MG63 (cell line): ENCODE data around the gene SEC22A. TPM values are rescaled to one million over a fixed set of nuclear protein-coding genes. Genes with fewer than 3 reads are reported as not detected.
"Not testable (repeated sequence)": the region's sequence is repeated elsewhere in the genome, so short reads cannot be mapped to it uniquely, and the experiment has no call there.

Experiments used
- DNase-seq: peaks from one replicate; pipeline ENCODE4 v3.0.0-alpha.2; 2020
- H3K27me3 ChIP-seq: fragments of 250-450 bp; sonication (Bioruptor Pico); 2 replicates; pipeline ENCODE4 v1.5.1; 2020; ENCODE audit warnings: mild to moderate bottlenecking, moderate library complexity
- H3K36me3 ChIP-seq: fragments of 250-450 bp; sonication (Bioruptor Pico); 2 replicates; pipeline ENCODE4 v1.5.1; 2020; ENCODE audit warnings: mild to moderate bottlenecking, moderate library complexity
- H3K4me3 ChIP-seq: fragments of 250-450 bp; sonication (Bioruptor Pico); 2 replicates; pipeline ENCODE4 v1.5.1; 2020; ENCODE audit warnings: mild to moderate bottlenecking, moderate library complexity
- H3K9me3 ChIP-seq: fragments of 250-450 bp; sonication (Bioruptor Pico); 2 replicates; pipeline ENCODE4 v1.5.1; 2020; ENCODE audit warnings: mild to moderate bottlenecking, moderate library complexity
- total RNA-seq: library from RNA; depleted of rRNA; stranded (reverse); fragments of >200 nt; shearing (Covaris generic); gene quantifications from 2 replicates; pipeline ENCODE4 v1.2.3, GENCODE V29; 2014; ENCODE audit warnings: low replicate concordance

SEC22A gene
- total RNA-seq, 1 experiment from 2014 or later: 46.9 TPM

- Histone ChIP-seq H3K36me3 (peaks cover 30% of the 10 kb centered on the region), H3K9me3 (peaks cover 2% of the 10 kb centered on the region; the same call in 1 of the 2 replicates), H3K27me3 (no peaks in the 10 kb centered on the region), H3K4me3 (no peak overlapping the region)
- no peak for DNase-seq
These were observed 34.1 kb upstream of the SEC22A start for GRCh38 chr3:123167686-123168085.

GRCh38 chr3:123168122-123168521 is 33.6 kb upstream of the SEC22A start:
- Histone ChIP-seq H3K36me3 (peaks cover 27% of the 10 kb centered on the region), H3K9me3 (peaks cover 2% of the 10 kb centered on the region; the same call in 1 of the 2 replicates), H3K4me3 (no peak overlapping the region), H3K27me3 (no peaks in the 10 kb centered on the region)
- DNase-seq: no peak

GRCh38 chr3:123168605-123169004 is 33.1 kb upstream of the SEC22A start:
- no peak for DNase-seq
- Histone ChIP-seq H3K27me3 (no peaks in the 10 kb centered on the region), H3K4me3 (no peak overlapping the region), H3K36me3 (peaks cover 22% of the 10 kb centered on the region), H3K9me3 (peaks cover 2% of the 10 kb centered on the region; the same call in 1 of the 2 replicates)

- DNase-seq: no peak
- Histone ChIP-seq H3K9me3 (peaks cover 2% of the 10 kb centered on the region; the same call in 1 of the 2 replicates), H3K4me3 (no peak overlapping the region), H3K27me3 (no peaks in the 10 kb centered on the region), H3K36me3 (peaks cover 13% of the 10 kb centered on the region)
These were observed 32.2 kb upstream of the SEC22A start for GRCh38 chr3:123169492-123169929.

GRCh38 chr3:123169930-123170329 is 31.8 kb upstream of the SEC22A start:
- no peak overlapping the region for H3K4me3 ChIP-seq
- peaks cover 2% of the 10 kb centered on the region; the same call in 1 of the 2 replicates for H3K9me3 ChIP-seq
- DNase-seq: no peak
- H3K27me3 ChIP-seq: no peaks in the 10 kb centered on the region
- H3K36me3 ChIP-seq: peaks cover 8% of the 10 kb centered on the region

- no peak overlapping the region for H3K4me3 ChIP-seq
- no peaks in the 10 kb centered on the region for H3K9me3 ChIP-seq
- DNase-seq: no peak
- peaks cover 2% of the 10 kb centered on the region; the same call in 1 of the 2 replicates for H3K36me3 ChIP-seq
- H3K27me3 ChIP-seq: no peaks in the 10 kb centered on the region
These were observed 21.0 kb upstream of the SEC22A start for GRCh38 chr3:123180791-123181190.

GRCh38 chr3:123186695-123187094 is 15.0 kb upstream of the SEC22A start:
- DNase-seq: no peak
- Histone ChIP-seq H3K36me3 (no peaks in the 10 kb centered on the region), H3K27me3 (no peaks in the 10 kb centered on the region), H3K4me3 (no peak overlapping the region), H3K9me3 (no peaks in the 10 kb centered on the region)

GRCh38 chr3:123188058-123188457 is 13.7 kb upstream of the SEC22A start:
- Histone ChIP-seq H3K27me3 (no peaks in the 10 kb centered on the region), H3K36me3 (no peaks in the 10 kb centered on the region)

GRCh38 chr3:123193448-123194101 is 8.2 kb upstream of the SEC22A start:
- Histone ChIP-seq H3K27me3 (no peaks in the 10 kb centered on the region), H3K36me3 (no peaks in the 10 kb centered on the region), H3K9me3 (peaks cover 4% of the 10 kb centered on the region; the same call in 1 of the 2 replicates), H3K4me3 (no peak overlapping the region)
- DNase-seq: no peak

More at GRCh38 chr3:123188058-123188457, 13.7 kb upstream of the SEC22A start:
- Histone ChIP-seq H3K4me3 (no peak overlapping the region), H3K9me3 (no peaks in the 10 kb centered on the region)
- DNase-seq: no peak

GRCh38 chr3:123194552-123194951 is 7.2 kb upstream of the SEC22A start:
- DNase-seq: no peak

GRCh38 chr3:123198372-123198771 is 3.4 kb upstream of the SEC22A start:
- Histone ChIP-seq H3K4me3 (no peak overlapping the region), H3K9me3 (peaks cover 8% of the 10 kb centered on the region), H3K27me3 (no peaks in the 10 kb centered on the region), H3K36me3 (peaks cover 3% of the 10 kb centered on the region; the same call in 1 of the 2 replicates)
- DNase-seq: no peak

More at GRCh38 chr3:123194552-123194951, 7.2 kb upstream of the SEC22A start:
- Histone ChIP-seq H3K36me3 (no peaks in the 10 kb centered on the region), H3K4me3 (no peak overlapping the region), H3K27me3 (no peaks in the 10 kb centered on the region), H3K9me3 (peaks cover 8% of the 10 kb centered on the region)

GRCh38 chr3:123201223-123201556 is 553 bp upstream of the SEC22A start:
- DNase-seq: no peak
- peaks cover 3% of the 10 kb centered on the region; the same call in 1 of the 2 replicates for H3K36me3 ChIP-seq
- H3K27me3 ChIP-seq: no peaks in the 10 kb centered on the region
- peak overlapping the region; percentile 98 for H3K4me3 ChIP-seq
- peaks cover 8% of the 10 kb centered on the region for H3K9me3 ChIP-seq

GRCh38 chr3:123202451-123202850 is 708 bp downstream of the SEC22A start:
- Histone ChIP-seq H3K9me3 (peaks cover 4% of the 10 kb centered on the region; the same call in 1 of the 2 replicates), H3K4me3 (peak overlapping the region; percentile 98), H3K36me3 (peaks cover 3% of the 10 kb centered on the region; the same call in 1 of the 2 replicates), H3K27me3 (no peaks in the 10 kb centered on the region)
- peak; percentile 10 for DNase-seq

GRCh38 chr3:123218990-123219389 is 17.2 kb downstream of the SEC22A start:
- no peak for DNase-seq
- no peaks in the 10 kb centered on the region for H3K27me3 ChIP-seq
- H3K4me3 ChIP-seq: no peak overlapping the region
- no peaks in the 10 kb centered on the region for H3K9me3 ChIP-seq
- peaks cover 10% of the 10 kb centered on the region for H3K36me3 ChIP-seq

GRCh38 chr3:123221369-123221768 is 19.6 kb downstream of the SEC22A start:
- peaks cover 24% of the 10 kb centered on the region for H3K36me3 ChIP-seq
- H3K4me3 ChIP-seq, DNase-seq, H3K9me3 ChIP-seq, H3K27me3 ChIP-seq: not testable (repeated sequence)

- Histone ChIP-seq H3K36me3 (peaks cover 37% of the 10 kb centered on the region), H3K27me3 (no peaks in the 10 kb centered on the region), H3K4me3 (no peak overlapping the region), H3K9me3 (peaks cover 16% of the 10 kb centered on the region)
- DNase-seq: no peak
These were observed 23.3 kb downstream of the SEC22A start for GRCh38 chr3:123225016-123225415.

GRCh38 chr3:123226549-123226948 is 24.8 kb downstream of the SEC22A start:
- no peaks in the 10 kb centered on the region for H3K27me3 ChIP-seq
- peaks cover 19% of the 10 kb centered on the region for H3K9me3 ChIP-seq
- peaks cover 49% of the 10 kb centered on the region for H3K36me3 ChIP-seq
- H3K4me3 ChIP-seq: no peak overlapping the region
- no peak for DNase-seq

GRCh38 chr3:123229145-123229544 is 27.4 kb downstream of the SEC22A start:
- peaks cover 19% of the 10 kb centered on the region for H3K9me3 ChIP-seq
- H3K4me3 ChIP-seq: no peak overlapping the region
- no peak for DNase-seq
- peaks cover 54% of the 10 kb centered on the region for H3K36me3 ChIP-seq
- H3K27me3 ChIP-seq: no peaks in the 10 kb centered on the region
